Prostate gland (tissue), 2 donors: ENCODE data around the gene FCHO2. TPM values are rescaled to one million over a fixed set of nuclear protein-coding genes. Genes with fewer than 3 reads are reported as not detected.

Experiments used
- DNase-seq: peaks from one replicate; pipeline ENCODE4 v3.0.0-alpha.2; 2019; ENCODE audit warnings: low spot score
- H3K27ac ChIP-seq, 2 donors: fragments of 200-600 bp; sonication (generic); 2 replicates each; pipeline ENCODE4 v1.5.1; 2017 to 2019
- H3K27me3 ChIP-seq: fragments of 200-600 bp; sonication (generic); replicated peaks from 2 replicates; pipeline ENCODE4 v1.5.1; 2019; ENCODE audit not compliant: insufficient read depth
- H3K36me3 ChIP-seq, 2 donors: fragments of 200-600 bp; sonication (generic); 1 replicate in 1 of 2; 2 replicates in 1 of 2; pipeline versions ENCODE4 v1.5.1 to v1.8.1; 2017 to 2019
- H3K4me1 ChIP-seq: fragments of 200-600 bp; sonication (generic); replicated peaks from 2 replicates; pipeline ENCODE4 v1.5.1; 2019
- H3K4me3 ChIP-seq, 2 donors: fragments of 200-600 bp; sonication (generic); 2 replicates each; pipeline ENCODE4 v1.5.1; 2017 to 2019
- H3K9me3 ChIP-seq: fragments of 200-600 bp; sonication (generic); 2 replicates; pipeline ENCODE4 v1.5.1; 2017
- CTCF ChIP-seq, 4 experiments: fragments of 200-600 bp in 2 of 4; fragments of 450-650 bp in 2 of 4; sonication (generic) in 2 of 4; IDR thresholded peaks; 1 replicate in 3 of 4; 2 replicates in 1 of 4; pipeline ENCODE4 v1.5.1; 2016 to 2019; ENCODE audit warnings: antibody characterized with exemption in 4 of 4, mild to moderate bottlenecking in 2 of 4, moderate library complexity in 2 of 4
- POLR2A ChIP-seq: fragments of 450-650 bp; IDR thresholded peaks from one replicate; pipeline ENCODE4 v1.6.1; 2016; ENCODE audit warnings: antibody characterized with exemption, mild to moderate bottlenecking
- POLR2AphosphoS5 ChIP-seq: sonication (generic); formaldehyde crosslinking; IDR thresholded peaks from one replicate; pipeline ENCODE4 v1.6.1; 2017; ENCODE audit warnings: antibody characterized with exemption
- WGBS: methylation state at CpG from one replicate; pipeline ENCODE4 v1.1.5; 2018; 5-methylcytosine and 5-hydroxymethylcytosine counted together
- intact Hi-C: fragments of 100-400 bp; cut with DNase I; formaldehyde crosslinking; loops from one replicate; pipeline ENCODE4 v1.14.2; 2022
- total RNA-seq, 2 donors: library from RNA; depleted of rRNA; stranded (reverse); fragments of >200 nt; gene quantifications; one replicate each; pipeline ENCODE4 v1.1.0, GENCODE V29; 2016

The FCHO2 gene
- total RNA-seq, 2 donors from 2014 or later: 18.8 to 24.6 TPM

DNA sequence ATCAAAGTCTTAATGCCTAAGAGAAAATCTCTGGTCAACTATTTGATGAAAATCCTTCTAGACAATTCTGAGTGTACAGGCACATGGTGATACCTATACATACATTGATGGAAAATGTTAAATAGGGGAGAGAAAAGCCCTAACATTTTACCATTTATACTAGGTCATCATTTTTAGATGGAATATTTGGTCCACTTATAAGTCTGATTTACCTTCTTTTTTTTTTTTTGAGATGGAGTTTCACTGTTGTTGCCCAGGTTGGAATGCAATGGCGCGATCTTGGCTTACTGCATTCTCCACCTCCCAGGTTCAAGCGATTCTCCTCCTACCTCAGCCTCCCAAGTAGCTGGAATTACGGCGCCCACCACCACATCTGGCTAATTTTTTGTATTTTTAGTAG, 81.7 kb downstream of the FCHO2 start:
- Histone ChIP-seq H3K4me3 (no peak overlapping the region), H3K27me3 (no peaks in the 10 kb centered on the region), H3K36me3 (no peaks in the 10 kb centered on the region), H3K4me1 (no peaks in the 10 kb centered on the region), H3K27ac (no peak overlapping the region), H3K9me3 (no peaks in the 10 kb centered on the region)
- no peak for DNase-seq
- TF ChIP-seq POLR2A (no peak), CTCF (IDR thresholded peaks at IDR 0.05) (no peak), POLR2AphosphoS5 (no peak)
- intact Hi-C loops: no loop called here
- WGBS: 96% methylated on average over 5 of the region's 5 CpGs

- Histone ChIP-seq H3K36me3 (no peaks in the 10 kb centered on the region), H3K4me3 (no peak overlapping the region), H3K4me1 (no peaks in the 10 kb centered on the region), H3K9me3 (no peaks in the 10 kb centered on the region), H3K27me3 (no peaks in the 10 kb centered on the region), H3K27ac (no peak overlapping the region)
- no peak for DNase-seq
- intact Hi-C loops: no loop called here
- TF ChIP-seq POLR2A (no peak), CTCF (IDR thresholded peaks at IDR 0.05) (no peak), POLR2AphosphoS5 (no peak)
Measured at GRCh38 chr5:73039082-73039481, 83.2 kb downstream of the FCHO2 start.

DNA sequence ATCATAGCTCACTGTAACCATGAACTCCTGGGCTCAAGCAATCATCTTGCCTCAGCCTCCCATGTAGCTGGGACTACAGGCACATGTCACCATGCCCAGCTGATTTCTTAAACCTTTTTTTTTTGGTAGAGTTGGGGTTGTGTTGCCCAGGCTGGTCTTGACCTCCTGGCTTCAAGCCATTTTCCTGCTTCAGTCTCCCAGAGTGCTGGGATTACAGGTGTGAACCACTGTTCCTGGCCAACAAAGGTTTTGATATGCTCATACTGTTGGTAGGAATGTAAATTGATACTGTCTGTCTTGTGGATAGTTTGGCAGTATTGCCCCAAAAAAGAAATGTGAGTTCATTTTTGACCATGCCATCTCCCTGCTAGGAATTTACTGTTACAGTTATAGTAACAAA, 87.2 kb downstream of the FCHO2 start:
- Histone ChIP-seq H3K4me1 (no peaks in the 10 kb centered on the region), H3K27ac (no peak overlapping the region), H3K27me3 (no peaks in the 10 kb centered on the region), H3K36me3 (no peaks in the 10 kb centered on the region), H3K9me3 (no peaks in the 10 kb centered on the region), H3K4me3 (no peak overlapping the region)
- no peak for DNase-seq
- intact Hi-C loops: no loop called here
- TF ChIP-seq POLR2AphosphoS5 (no peak), POLR2A (no peak), CTCF (IDR thresholded peaks at IDR 0.05) (no peak)

DNA sequence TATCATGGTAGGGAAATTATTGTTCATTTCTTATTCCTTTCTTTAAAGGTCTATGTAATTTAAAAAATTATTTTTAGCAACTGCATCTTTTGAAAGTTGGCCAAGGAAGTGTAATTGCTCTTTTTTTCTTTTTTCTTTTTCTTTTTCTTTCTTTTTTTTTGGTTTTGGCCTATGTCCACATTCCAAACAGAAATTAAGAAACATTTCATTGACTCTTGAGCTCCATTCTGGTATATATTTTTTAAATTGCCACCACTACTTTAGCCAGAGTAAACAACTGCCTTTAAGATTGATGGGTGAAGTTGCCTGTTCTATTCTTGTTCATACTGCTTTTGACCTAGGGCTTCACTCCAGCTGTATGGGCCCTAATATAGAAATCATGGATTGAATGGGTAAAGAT, 88.7 kb downstream of the FCHO2 start:
- H3K36me3 ChIP-seq: no peaks in the 10 kb centered on the region
- no peak overlapping the region for H3K27ac ChIP-seq
- no peak overlapping the region for H3K4me3 ChIP-seq
- TF ChIP-seq POLR2A (no peak), POLR2AphosphoS5 (no peak), CTCF (IDR thresholded peaks at IDR 0.05) (no peak)
- no peaks in the 10 kb centered on the region for H3K9me3 ChIP-seq
- intact Hi-C loops: no loop called here
- no peaks in the 10 kb centered on the region for H3K4me1 ChIP-seq
- no peak for DNase-seq
- no peaks in the 10 kb centered on the region for H3K27me3 ChIP-seq

GRCh38 chr5:73045623-73046022, 89.8 kb downstream of the FCHO2 start:
- Histone ChIP-seq H3K27ac (no peak overlapping the region), H3K9me3 (no peaks in the 10 kb centered on the region), H3K4me1 (no peaks in the 10 kb centered on the region), H3K36me3 (no peaks in the 10 kb centered on the region), H3K27me3 (no peaks in the 10 kb centered on the region), H3K4me3 (no peak overlapping the region)
- TF ChIP-seq POLR2A (no peak), CTCF (IDR thresholded peaks at IDR 0.05) (no peak), POLR2AphosphoS5 (no peak)
- 93% methylated on average over 1 of the region's 1 CpG for WGBS
- intact Hi-C loops: no loop called here
- DNase-seq: no peak
